A673 (cell line): ENCODE measurements around the gene ERAL1. TPM values are rescaled to one million over a fixed set of nuclear protein-coding genes. Genes with fewer than 3 reads are reported as not detected.
A peak's percentile ranks its signal among the peaks of the same experiment; 100 is the strongest.

Experiments
- BruUV-seq: library from RNA; stranded (reverse); fragments of 400-500 nt; replicated peaks from 2 replicates; lab custom pipeline; 2021; lab: Mats Ljungman, UMichigan
- CTCF ChIA-PET: fragments of 300-600 bp; sonication (Branson Sonifier 250); formaldehyde crosslinking; loops from one replicate; lab custom pipeline; 2022; ENCODE audit warnings: antibody characterized with exemption; lab: Charles Lee
- POLR2A ChIA-PET: fragments of 300-600 bp; sonication (Branson Sonifier 250); formaldehyde crosslinking; loops from one replicate; lab custom pipeline; 2022; ENCODE audit warnings: antibody characterized with exemption; ENCODE audit not compliant: low non-redundant PET; lab: Charles Lee
- DNase-seq: peaks from one replicate; pipeline ENCODE4 v3.0.0-alpha.2; 2015; ENCODE audit warnings: low spot score
- H3K27ac ChIP-seq: fragments of 200-600 bp; sonication (generic); 2 replicates; pipeline ENCODE4 v1.5.1; 2016; ENCODE audit warnings: mixed run types, low read depth, mild to moderate bottlenecking, mixed read lengths, antibody characterized with exemption, low read length; ENCODE audit not compliant: poor library complexity, severe bottlenecking
- H3K27me3 ChIP-seq: fragments of 200-600 bp; sonication (generic); replicated peaks from 2 replicates; pipeline ENCODE4 v1.6.1; 2017; ENCODE audit warnings: mixed run types, low read depth, mild to moderate bottlenecking, mixed read lengths, antibody characterized with exemption, low read length; ENCODE audit not compliant: insufficient read depth, poor library complexity
- H3K36me3 ChIP-seq: fragments of 200-600 bp; sonication (generic); 2 replicates; pipeline ENCODE4 v1.6.1; 2016; ENCODE audit warnings: mixed run types, mild to moderate bottlenecking, mixed read lengths, antibody characterized with exemption, low read length; ENCODE audit not compliant: insufficient read depth, poor library complexity, severe bottlenecking
- H3K4me1 ChIP-seq: fragments of 200-600 bp; sonication (generic); 2 replicates; pipeline ENCODE4 v1.6.1; 2017; ENCODE audit warnings: mixed run types, mild to moderate bottlenecking, mixed read lengths, antibody characterized with exemption, low read length; ENCODE audit not compliant: insufficient read depth, poor library complexity, severe bottlenecking
- H3K4me3 ChIP-seq: fragments of 200-600 bp; sonication (generic); 2 replicates; pipeline ENCODE4 v1.5.1; 2016; ENCODE audit warnings: low read depth, mixed run types, mild to moderate bottlenecking, mixed read lengths, low read length; ENCODE audit not compliant: poor library complexity, severe bottlenecking
- H3K9me3 ChIP-seq: fragments of 200-600 bp; sonication (generic); 2 replicates; pipeline ENCODE4 v1.6.1; 2016; ENCODE audit warnings: mixed run types, low read depth, mild to moderate bottlenecking, mixed read lengths, antibody characterized with exemption, low read length; ENCODE audit not compliant: poor library complexity, severe bottlenecking
- EZH2 ChIP-seq: fragments of 200-600 bp; sonication (generic); IDR thresholded peaks from 2 replicates; pipeline ENCODE4 v1.6.1; 2017; ENCODE audit warnings: borderline replicate concordance, low read depth, mild to moderate bottlenecking, mixed read lengths, antibody characterized with exemption, low read length; ENCODE audit not compliant: poor library complexity, severe bottlenecking
- intact Hi-C: fragments of 100-400 bp; cut with micrococcal nuclease; formaldehyde crosslinking; loops from one replicate; pipeline ENCODE4 v1.10.0; 2022; ENCODE audit not compliant: unreplicated experiment
- total RNA-seq: library from RNA; stranded (reverse); gene quantifications from 2 replicates; pipeline ENCODE4 v1.2.3, GENCODE V29; 2021
- TF ChIP-seq, protein P1 (sequence below): fragments of 300-800, 200-600 bp; sonication (generic); conservative IDR thresholded peaks from 2 replicates; pipeline ENCODE4 v1.5.1; 2017; ENCODE audit warnings: low read depth, mild to moderate bottlenecking, antibody characterized with exemption, low read length, moderate library complexity, mixed read lengths

ERAL1 gene
- total RNA-seq, 1 experiment from 2014 or later: 80.5 TPM

DNA sequence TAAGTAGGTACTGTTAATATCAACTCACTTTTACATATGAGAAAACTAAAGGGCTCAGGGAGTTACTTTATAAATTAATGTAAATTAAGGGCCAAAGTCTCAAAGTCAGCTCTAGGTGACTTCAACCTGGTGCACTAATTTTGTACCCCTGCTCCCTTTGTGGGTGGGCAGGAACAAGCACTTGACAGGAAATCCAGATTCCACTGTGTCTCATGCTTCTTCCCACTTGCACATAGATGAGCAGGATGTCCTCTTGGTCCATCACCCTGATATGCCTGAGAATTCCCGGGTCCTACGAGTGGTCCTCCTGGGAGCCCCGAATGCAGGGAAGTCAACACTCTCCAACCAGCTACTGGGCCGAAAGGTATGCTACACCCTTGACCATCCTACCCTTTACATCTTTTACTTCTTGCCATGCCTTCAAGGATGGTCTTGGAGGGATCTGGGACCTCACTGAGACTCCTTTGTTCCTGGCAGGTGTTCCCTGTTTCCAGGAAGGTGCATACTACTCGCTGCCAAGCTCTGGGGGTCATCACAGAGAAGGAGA is 1.3 kb downstream of the ERAL1 start:
- no peak for DNase-seq
- no TSS peak for BruUV-seq
- ChIA-PET POLR2A (no interaction called here), CTCF (interaction anchor here (0.8 kb wide), 1 partner anchor 261 kb away, joined by 3 read pairs; no protein-coding TSS in a partner anchor)
- peaks cover 3% of the 10 kb centered on the region for H3K4me1 ChIP-seq
- H3K9me3 ChIP-seq: no peaks in the 10 kb centered on the region
- H3K27ac ChIP-seq: no peak overlapping the region
- peak overlapping the region; percentile 75 for H3K4me3 ChIP-seq
- peaks cover 24% of the 10 kb centered on the region for H3K36me3 ChIP-seq
- intact Hi-C loops: loop anchor here (10.0 kb wide), 1 partner anchor 61 kb away; no protein-coding TSS in a partner anchor
- no peaks in the 10 kb centered on the region for H3K27me3 ChIP-seq
- TF ChIP-seq, protein P1, sequence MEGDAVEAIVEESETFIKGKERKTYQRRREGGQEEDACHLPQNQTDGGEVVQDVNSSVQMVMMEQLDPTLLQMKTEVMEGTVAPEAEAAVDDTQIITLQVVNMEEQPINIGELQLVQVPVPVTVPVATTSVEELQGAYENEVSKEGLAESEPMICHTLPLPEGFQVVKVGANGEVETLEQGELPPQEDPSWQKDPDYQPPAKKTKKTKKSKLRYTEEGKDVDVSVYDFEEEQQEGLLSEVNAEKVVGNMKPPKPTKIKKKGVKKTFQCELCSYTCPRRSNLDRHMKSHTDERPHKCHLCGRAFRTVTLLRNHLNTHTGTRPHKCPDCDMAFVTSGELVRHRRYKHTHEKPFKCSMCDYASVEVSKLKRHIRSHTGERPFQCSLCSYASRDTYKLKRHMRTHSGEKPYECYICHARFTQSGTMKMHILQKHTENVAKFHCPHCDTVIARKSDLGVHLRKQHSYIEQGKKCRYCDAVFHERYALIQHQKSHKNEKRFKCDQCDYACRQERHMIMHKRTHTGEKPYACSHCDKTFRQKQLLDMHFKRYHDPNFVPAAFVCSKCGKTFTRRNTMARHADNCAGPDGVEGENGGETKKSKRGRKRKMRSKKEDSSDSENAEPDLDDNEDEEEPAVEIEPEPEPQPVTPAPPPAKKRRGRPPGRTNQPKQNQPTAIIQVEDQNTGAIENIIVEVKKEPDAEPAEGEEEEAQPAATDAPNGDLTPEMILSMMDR: no peak
- no peak for TF ChIP-seq EZH2

DNA sequence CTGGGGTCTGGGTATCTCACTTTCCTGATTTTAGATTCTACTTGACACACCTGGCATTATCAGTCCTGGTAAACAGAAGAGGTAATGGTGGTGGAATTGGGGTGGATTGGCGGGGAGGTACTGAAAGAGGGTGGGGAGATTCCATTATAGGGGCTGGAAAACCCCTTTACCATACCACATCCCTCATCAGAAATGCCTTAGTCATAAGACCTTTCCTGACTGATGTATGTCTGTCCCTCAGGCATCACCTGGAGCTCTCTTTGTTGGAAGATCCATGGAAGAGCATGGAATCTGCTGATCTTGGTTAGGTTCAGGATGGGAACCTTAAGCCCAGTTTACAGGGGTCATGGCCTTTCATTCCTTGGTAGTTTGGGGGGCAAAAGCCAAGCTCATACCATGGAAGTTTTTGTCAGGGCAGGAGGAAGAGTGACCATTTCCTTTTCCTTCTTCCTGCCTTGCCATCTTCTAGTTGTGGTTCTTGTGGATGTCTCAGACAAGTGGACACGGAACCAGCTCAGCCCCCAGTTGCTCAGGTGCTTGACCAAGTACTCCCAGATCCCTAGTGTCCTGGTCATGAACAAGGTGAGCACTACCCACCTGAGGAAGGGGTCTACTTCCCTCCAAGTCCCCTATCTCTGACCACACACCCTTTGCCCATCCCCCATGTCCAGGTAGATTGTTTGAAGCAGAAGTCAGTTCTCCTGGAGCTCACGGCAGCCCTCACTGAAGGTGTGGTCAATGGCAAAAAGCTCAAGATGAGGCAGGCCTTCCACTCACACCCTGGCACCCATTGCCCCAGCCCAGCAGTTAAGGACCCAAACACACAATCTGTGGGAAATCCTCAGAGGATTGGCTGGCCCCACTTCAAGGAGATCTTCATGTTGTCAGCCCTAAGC is 3.3 kb downstream of the ERAL1 start:
- no peak overlapping the region for H3K4me3 ChIP-seq
- no TSS peak for BruUV-seq
- POLR2A ChIA-PET: no interaction called here

DNA sequence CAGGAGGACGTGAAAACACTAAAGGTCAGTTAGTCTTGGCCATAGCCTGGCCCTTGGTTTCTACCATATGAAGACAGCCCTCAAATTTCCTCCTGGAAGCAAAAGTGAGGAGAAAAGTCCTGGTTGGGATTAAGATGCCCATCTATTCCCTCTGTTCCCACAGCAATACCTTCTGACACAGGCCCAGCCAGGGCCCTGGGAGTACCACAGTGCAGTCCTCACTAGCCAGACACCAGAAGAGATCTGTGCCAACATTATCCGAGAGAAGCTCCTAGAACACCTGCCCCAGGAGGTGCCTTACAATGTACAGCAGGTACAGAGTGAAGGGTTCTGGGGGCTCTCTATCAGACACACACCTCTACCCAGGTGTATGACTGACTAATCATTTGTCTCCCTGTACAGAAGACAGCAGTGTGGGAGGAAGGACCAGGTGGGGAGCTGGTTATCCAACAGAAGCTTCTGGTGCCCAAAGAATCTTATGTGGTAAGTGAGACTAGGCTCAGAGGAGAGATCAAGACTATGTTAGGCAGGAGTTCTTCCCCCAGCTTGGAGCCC is 4.1 kb downstream of the ERAL1 start:
- Histone ChIP-seq H3K4me3 (no peak overlapping the region), H3K36me3 (peaks cover 28% of the 10 kb centered on the region), H3K27ac (no peak overlapping the region), H3K4me1 (peaks cover 3% of the 10 kb centered on the region), H3K27me3 (no peaks in the 10 kb centered on the region), H3K9me3 (no peaks in the 10 kb centered on the region)
- intact Hi-C loops: loop anchor here (10.0 kb wide), 1 partner anchor 64 kb away; no protein-coding TSS in a partner anchor
- CTCF ChIA-PET: no interaction called here
- TF ChIP-seq, protein P1: no peak
- no peak for TF ChIP-seq EZH2
- POLR2A ChIA-PET: interaction anchor here (0.8 kb wide), 1 partner anchor 804 kb away, joined by 4 read pairs; no protein-coding TSS in a partner anchor
- DNase-seq: no peak
- BruUV-seq: no TSS peak

More for the DNA sequence above, 3.3 kb downstream of the ERAL1 start:
- TF ChIP-seq EZH2: no peak
- TF ChIP-seq, protein P1: no peak
- DNase-seq: no peak
- Histone ChIP-seq H3K4me1 (peaks cover 3% of the 10 kb centered on the region), H3K27me3 (no peaks in the 10 kb centered on the region), H3K27ac (no peak overlapping the region), H3K36me3 (peaks cover 28% of the 10 kb centered on the region), H3K9me3 (no peaks in the 10 kb centered on the region)
- CTCF ChIA-PET: no interaction called here
- intact Hi-C loops: loop anchor here (10.0 kb wide), 1 partner anchor 63 kb away; no protein-coding TSS in a partner anchor
